Measurements from ENCODE around the gene KDM7A. TPM values are rescaled to one million over a fixed set of nuclear protein-coding genes. Genes with fewer than 3 reads are reported as not detected.

The KDM7A gene
- total and polyA plus RNA-seq, 10 of the 15 experiments (the other 5 are each of a cell fraction or from before 2014, with no cell fraction given), result 0.07 to 0.96 (median 0.74) TPM

GRCh38 chr7:140156460-140157080 lies 20.2 kb downstream of the KDM7A start:
- ChIA-PET SMC1A (ENCODE audit: uncharacterized antibody, unreplicated experiment) (no interaction called here), RAD21 (ENCODE audit: unreplicated experiment) (no interaction called here), CTCF (no interaction called here), POLR2A (no interaction called here)
- no peak for ATAC-seq
- Histone ChIP-seq H3K27ac (ENCODE audit: control insufficient read depth, insufficient read depth) (no peak overlapping the region), H3K27me3 (replicated peaks in 1 of 2; ENCODE audit: control insufficient read depth in 2 of 2, insufficient read depth in 2 of 2, low read length in 1 of 2) (no peaks in the 10 kb centered on the region), H3K9ac (ENCODE audit: control insufficient read depth, insufficient read depth, low read length) (no peak overlapping the region), H3K79me2 (ENCODE audit: control insufficient read depth, insufficient read depth, low read length) (no peaks in the 10 kb centered on the region), H3K4me2 (ENCODE audit: control insufficient read depth, insufficient read depth) (no peak overlapping the region), H2AFZ (ENCODE audit: control insufficient read depth, low read depth, low read length) (no peak overlapping the region), H3K4me3 (no peak overlapping the region), H4K20me1 (ENCODE audit: control insufficient read depth, insufficient read depth) (no peaks in the 10 kb centered on the region), H3K4me1 (ENCODE audit: control insufficient read depth, insufficient read depth, low read length) (no peaks in the 10 kb centered on the region), H3K9me3 (replicated peaks; ENCODE audit: control insufficient read depth, insufficient read depth, low read length) (no peaks in the 10 kb centered on the region), H3K36me3 (ENCODE audit: control insufficient read depth in 2 of 2, insufficient read depth in 2 of 2, low read length in 1 of 2) (no peaks in the 10 kb centered on the region)
- no peak for DNase-seq (ENCODE audit: low read depth, low spot score)
- no TSS peak for BruUV-seq (replicated peaks)
- no peak for TF ChIP-seq MTA2 (IDR thresholded peaks at IDR 0.05; ENCODE audit: low read depth)
- no peak for TF ChIP-seq ZNF384 (IDR thresholded peaks at IDR 0.05; ENCODE audit: borderline replicate concordance, low read depth, low read length)
- no peak for TF ChIP-seq TCF3 (IDR thresholded peaks at IDR 0.05; ENCODE audit: borderline replicate concordance, insufficient read depth, low read depth, low read length)
- no peak for TF ChIP-seq IRF5 (IDR thresholded peaks at IDR 0.05; ENCODE audit: borderline replicate concordance)
- TF ChIP-seq DPF2 (IDR thresholded peaks at IDR 0.05), result no peak
- no peak for FAIRE-seq
- intact Hi-C loops (cut with micrococcal nuclease; ENCODE audit: unreplicated experiment) (no loop called here), in situ Hi-C loops (cut with MboI) (no loop called here)
- WGBS (ENCODE audit: insufficient coverage, insufficient replicate concordance, low lambda C conversion rate, missing lambda C conversion rate), result 50% methylated on average over 2 of the region's 2 CpGs

- SMC1A ChIA-PET (ENCODE audit: uncharacterized antibody, unreplicated experiment), result no interaction called here
- H3K4me3 ChIP-seq, result no peak overlapping the region
- TF ChIP-seq BCL3 (IDR thresholded peaks at IDR 0.05; ENCODE audit: borderline replicate concordance, insufficient read depth, low read depth, low read length, poor library complexity, severe bottlenecking) (no peak), NFYB (IDR thresholded peaks at IDR 0.05; ENCODE audit: insufficient read depth, low read depth, low read length) (no peak), E4F1 (IDR thresholded peaks at IDR 0.05; ENCODE audit: borderline replicate concordance, partially characterized antibody) (no peak), EGR1 (IDR thresholded peaks at IDR 0.05; ENCODE audit: borderline replicate concordance in 1 of 2, low read depth in 2 of 2, low read length in 2 of 2) (no peak), MAX (IDR thresholded peaks at IDR 0.05; ENCODE audit: low read depth, low read length) (no peak), MEF2B (IDR thresholded peaks at IDR 0.05; ENCODE audit: partially characterized antibody, poor library complexity, severe bottlenecking) (no peak)
- H3K27ac ChIP-seq (ENCODE audit: control insufficient read depth, insufficient read depth), result no peak overlapping the region
- ATAC-seq (no peak), FAIRE-seq (no peak), DNase-seq (ENCODE audit: low read depth, low spot score) (no peak)
- H3K36me3 ChIP-seq (ENCODE audit: control insufficient read depth in 2 of 2, insufficient read depth in 2 of 2, low read length in 1 of 2), result no peaks in the 10 kb centered on the region
- no peaks in the 10 kb centered on the region for H4K20me1 ChIP-seq (ENCODE audit: control insufficient read depth, insufficient read depth)
- intact Hi-C loops (cut with micrococcal nuclease; ENCODE audit: unreplicated experiment), result no loop called here
- POLR2A ChIA-PET, result no interaction called here
- H3K4me1 ChIP-seq (ENCODE audit: control insufficient read depth, insufficient read depth, low read length), result no peaks in the 10 kb centered on the region
- H3K4me2 ChIP-seq (ENCODE audit: control insufficient read depth, insufficient read depth), result no peak overlapping the region
- no peaks in the 10 kb centered on the region for H3K79me2 ChIP-seq (ENCODE audit: control insufficient read depth, insufficient read depth, low read length)
- H2AFZ ChIP-seq (ENCODE audit: control insufficient read depth, low read depth, low read length), result no peak overlapping the region
- WGBS (ENCODE audit: insufficient coverage, insufficient replicate concordance, low lambda C conversion rate, missing lambda C conversion rate), result 60% methylated on average over 4 of the region's 4 CpGs
- CTCF ChIA-PET, result no interaction called here
- H3K9ac ChIP-seq (ENCODE audit: control insufficient read depth, insufficient read depth, low read length), result no peak overlapping the region
- no peaks in the 10 kb centered on the region for H3K9me3 ChIP-seq (replicated peaks; ENCODE audit: control insufficient read depth, insufficient read depth, low read length)
- RAD21 ChIA-PET (ENCODE audit: unreplicated experiment), result no interaction called here
- H3K27me3 ChIP-seq (replicated peaks in 1 of 2; ENCODE audit: control insufficient read depth in 2 of 2, insufficient read depth in 2 of 2, low read length in 1 of 2), result no peaks in the 10 kb centered on the region
- in situ Hi-C loops (cut with MboI), result no loop called here
- no TSS peak for BruUV-seq (replicated peaks)
These were observed 21.4 kb downstream of the KDM7A start for GRCh38 chr7:140155428-140155827.

Measured in GM12878 (cell line).